Measurements from ENCODE around the gene CHFR. TPM values are rescaled to one million over a fixed set of nuclear protein-coding genes. Genes with fewer than 3 reads are reported as not detected.
"Not testable (repeated sequence)": the region's sequence is repeated elsewhere in the genome, so short reads cannot be mapped to it uniquely, and the experiment has no call there.

The CHFR gene
- total and polyA plus RNA-seq, 2 donors (not counting 3 experiments of a cell fraction or from before 2014, with no cell fraction given) = 45.4 to 66.5 TPM

- Histone ChIP-seq H3K27me3 (ENCODE audit: control insufficient read depth in 2 of 2, insufficient read depth in 2 of 2, low read length in 2 of 2) (no peaks in the 10 kb centered on the region), H3K27ac (ENCODE audit: insufficient read depth, low read depth, low read length) (no peak overlapping the region), H3K9me3 (replicated peaks; ENCODE audit: control insufficient read depth, insufficient read depth, low read length) (no peaks in the 10 kb centered on the region), H3K4me2 (ENCODE audit: insufficient read depth, low read length) (no peak overlapping the region), H3K9me1 (replicated peaks; ENCODE audit: control insufficient read depth, extremely low read depth, insufficient read depth, low read length) (no peaks in the 10 kb centered on the region), H3K9ac (replicated peaks; ENCODE audit: extremely low read depth, insufficient read depth, low read length) (no peak overlapping the region), H3K36me3 (ENCODE audit: control insufficient read depth in 2 of 2, extremely low read depth in 1 of 2, insufficient read depth in 2 of 2, low read length in 2 of 2) (peaks cover 20 to 44% of the 10 kb centered on the region in 2 experiments), H2AFZ (ENCODE audit: low read depth, low read length) (no peak overlapping the region), H4K20me1 (replicated peaks; ENCODE audit: control insufficient read depth, extremely low read depth, insufficient read depth, low read length) (no peaks in the 10 kb centered on the region), H3K4me1 (ENCODE audit: control insufficient read depth, extremely low read depth, insufficient read depth, low read length) (no peaks in the 10 kb centered on the region), H3K4me3 (replicated peaks in 1 of 3; ENCODE audit: insufficient read depth in 1 of 3, low read depth in 1 of 3, low read length in 3 of 3) (no peak overlapping the region), H3K79me2 (ENCODE audit: control insufficient read depth, insufficient read depth, low read length) (peaks cover 5% of the 10 kb centered on the region)
- ChIA-PET POLR2A (no interaction called here), CTCF (no interaction called here)
- TF ChIP-seq GATA2 (IDR thresholded peaks at IDR 0.05; ENCODE audit: insufficient read depth, insufficient read length, low read depth, low read length) = no peak
- TF ChIP-seq POLR2AphosphoS5 (IDR thresholded peaks at IDR 0.05; ENCODE audit: insufficient read depth, low read depth, low read length) = no peak
- no peak for TF ChIP-seq MYC (IDR thresholded peaks at IDR 0.05; ENCODE audit: low read depth, low read length)
- TF ChIP-seq, protein P1, sequence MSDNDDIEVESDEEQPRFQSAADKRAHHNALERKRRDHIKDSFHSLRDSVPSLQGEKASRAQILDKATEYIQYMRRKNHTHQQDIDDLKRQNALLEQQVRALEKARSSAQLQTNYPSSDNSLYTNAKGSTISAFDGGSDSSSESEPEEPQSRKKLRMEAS (IDR thresholded peaks at IDR 0.05; ENCODE audit: insufficient read depth, insufficient read length) = no peak
- TF ChIP-seq POLR2A (IDR thresholded peaks at IDR 0.05; ENCODE audit: low read depth, low read length) = no peak
- TF ChIP-seq FOS (IDR thresholded peaks at IDR 0.05; ENCODE audit: borderline replicate concordance, insufficient read depth, low read length) = no peak
- TF ChIP-seq JUN (IDR thresholded peaks at IDR 0.05; ENCODE audit: borderline replicate concordance, insufficient read depth, insufficient read length, low read depth) = no peak
- intact Hi-C loops (cut with micrococcal nuclease) = no loop called here
- FAIRE-seq (peak; percentile 15), DNase-seq (ENCODE audit: low read depth, low spot score) (no peak)
- BruUV-seq (replicated peaks) = no TSS peak
- dilution Hi-C loops (cut with MboI; ENCODE audit: extremely low pct_ligation_motif_present, low sequenced_read_pairs) = no loop called here
These were observed 74.6 kb downstream of the CHFR start for GRCh38 chr12:132812631-132813305.

DNA sequence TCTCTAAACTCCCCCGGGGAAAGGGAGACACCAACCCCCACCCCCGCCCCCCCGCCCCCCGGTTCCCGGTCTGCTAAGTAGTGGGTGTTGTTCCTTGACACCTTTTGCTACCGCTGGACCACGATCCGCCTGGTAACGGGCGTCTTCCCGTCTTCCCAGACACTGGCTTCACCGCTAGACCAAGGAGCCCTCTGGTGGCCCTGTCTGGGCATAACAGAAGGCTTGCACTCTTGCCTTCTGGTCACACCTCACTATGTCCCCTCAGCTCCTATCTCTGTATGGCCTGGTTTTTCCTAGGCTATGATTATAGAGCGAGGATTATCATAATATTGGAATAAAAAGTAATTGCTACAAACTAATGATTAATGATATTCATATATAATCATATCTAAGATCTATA is 78.0 kb downstream of the CHFR start:
- H3K4me2 ChIP-seq (ENCODE audit: insufficient read depth, low read length); H4K20me1 ChIP-seq (replicated peaks; ENCODE audit: control insufficient read depth, extremely low read depth, insufficient read depth, low read length); intact Hi-C loops (cut with micrococcal nuclease); H3K4me3 ChIP-seq (replicated peaks in 1 of 3; ENCODE audit: insufficient read depth in 1 of 3, low read depth in 1 of 3, low read length in 3 of 3); H3K27me3 ChIP-seq (ENCODE audit: control insufficient read depth in 2 of 2, insufficient read depth in 2 of 2, low read length in 2 of 2); H3K9me3 ChIP-seq (replicated peaks; ENCODE audit: control insufficient read depth, insufficient read depth, low read length); H3K9me1 ChIP-seq (replicated peaks; ENCODE audit: control insufficient read depth, extremely low read depth, insufficient read depth, low read length); H2AFZ ChIP-seq (ENCODE audit: low read depth, low read length); DNase-seq (ENCODE audit: low read depth, low spot score); H3K4me1 ChIP-seq (ENCODE audit: control insufficient read depth, extremely low read depth, insufficient read depth, low read length); BruUV-seq (replicated peaks); POLR2A ChIA-PET; dilution Hi-C loops (cut with MboI; ENCODE audit: extremely low pct_ligation_motif_present, low sequenced_read_pairs); H3K27ac ChIP-seq (ENCODE audit: insufficient read depth, low read depth, low read length); H3K9ac ChIP-seq (replicated peaks; ENCODE audit: extremely low read depth, insufficient read depth, low read length); CTCF ChIA-PET: not testable (repeated sequence)
- FAIRE-seq = peak; percentile 43
- peaks cover 12 to 47% of the 10 kb centered on the region in 2 experiments for H3K36me3 ChIP-seq (ENCODE audit: control insufficient read depth in 2 of 2, extremely low read depth in 1 of 2, insufficient read depth in 2 of 2, low read length in 2 of 2)
- peaks cover 22% of the 10 kb centered on the region for H3K79me2 ChIP-seq (ENCODE audit: control insufficient read depth, insufficient read depth, low read length)
- peak in 1 of 2 donors; percentile 36 for TF ChIP-seq CTCF (IDR thresholded peaks at IDR 0.05; ENCODE audit: extremely low read depth in 1 of 2, insufficient read depth in 1 of 2, low read depth in 1 of 2, low read length in 2 of 2)
